HL-60 (cell line): Measurements from ENCODE around the gene PNMA3.

ENCODE experiments used
- GABPA ChIP-seq: IDR thresholded peaks from 2 replicates; pipeline ENCODE4 v1.6.1; 2012; ENCODE audit warnings: low read depth
- POLR2AphosphoS5 ChIP-seq: IDR thresholded peaks from 2 replicates; pipeline ENCODE4 v1.6.1; 2012; ENCODE audit warnings: low read depth
- REST ChIP-seq: IDR thresholded peaks from 2 replicates; pipeline ENCODE4 v1.6.1; 2012; ENCODE audit warnings: low read depth; ENCODE audit not compliant: insufficient replicate concordance
- TF ChIP-seq, protein P1 (sequence below): IDR thresholded peaks from one replicate; pipeline ENCODE4 v1.5.1; 2011; ENCODE audit warnings: low read length, control low read depth, inconsistent platforms; ENCODE audit not compliant: insufficient read depth

DNA sequence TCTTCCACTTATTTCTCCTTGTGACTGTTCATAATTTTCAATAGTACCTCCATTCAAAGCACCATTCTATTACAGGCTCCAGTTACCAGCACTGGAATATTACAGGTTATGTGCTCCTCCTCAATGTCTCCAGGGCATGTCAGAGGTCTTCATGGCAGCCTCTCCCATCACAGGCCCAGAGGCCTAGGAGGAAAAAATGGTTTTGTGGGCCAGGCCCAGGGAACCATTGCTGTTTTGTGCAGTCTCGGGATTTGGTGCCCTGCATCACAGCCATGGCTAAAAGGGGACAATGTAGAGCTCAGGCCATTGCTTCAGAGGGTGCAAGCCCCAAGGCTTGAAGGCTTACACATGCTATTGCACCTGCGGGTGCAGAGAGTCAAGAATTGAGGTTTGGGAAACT, 7.2 kb upstream of the PNMA3 start:
- TF ChIP-seq, protein P1, sequence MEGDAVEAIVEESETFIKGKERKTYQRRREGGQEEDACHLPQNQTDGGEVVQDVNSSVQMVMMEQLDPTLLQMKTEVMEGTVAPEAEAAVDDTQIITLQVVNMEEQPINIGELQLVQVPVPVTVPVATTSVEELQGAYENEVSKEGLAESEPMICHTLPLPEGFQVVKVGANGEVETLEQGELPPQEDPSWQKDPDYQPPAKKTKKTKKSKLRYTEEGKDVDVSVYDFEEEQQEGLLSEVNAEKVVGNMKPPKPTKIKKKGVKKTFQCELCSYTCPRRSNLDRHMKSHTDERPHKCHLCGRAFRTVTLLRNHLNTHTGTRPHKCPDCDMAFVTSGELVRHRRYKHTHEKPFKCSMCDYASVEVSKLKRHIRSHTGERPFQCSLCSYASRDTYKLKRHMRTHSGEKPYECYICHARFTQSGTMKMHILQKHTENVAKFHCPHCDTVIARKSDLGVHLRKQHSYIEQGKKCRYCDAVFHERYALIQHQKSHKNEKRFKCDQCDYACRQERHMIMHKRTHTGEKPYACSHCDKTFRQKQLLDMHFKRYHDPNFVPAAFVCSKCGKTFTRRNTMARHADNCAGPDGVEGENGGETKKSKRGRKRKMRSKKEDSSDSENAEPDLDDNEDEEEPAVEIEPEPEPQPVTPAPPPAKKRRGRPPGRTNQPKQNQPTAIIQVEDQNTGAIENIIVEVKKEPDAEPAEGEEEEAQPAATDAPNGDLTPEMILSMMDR = no peak
- no peak for TF ChIP-seq POLR2AphosphoS5
- no peak for TF ChIP-seq GABPA
- no peak for TF ChIP-seq REST
